Epithelial cell of proximal tubule (primary cell): Measurements from ENCODE around the gene FZD1. TPM values are rescaled to one million over a fixed set of nuclear protein-coding genes. Genes with fewer than 3 reads are reported as not detected.
"Not testable (repeated sequence)": the region's sequence is repeated elsewhere in the genome, so short reads cannot be mapped to it uniquely, and the experiment has no call there.

Source experiments
- DNase-seq: peaks from one replicate; pipeline ENCODE4 v3.0.0-alpha.2; 2011; ENCODE audit warnings: low read depth
- H3K4me3 ChIP-seq: 2 replicates; pipeline ENCODE4 v1.5.1; 2011; ENCODE audit warnings: low read depth, mild to moderate bottlenecking, low read length
- CTCF ChIP-seq: conservative IDR thresholded peaks from 2 replicates; pipeline ENCODE4 v1.5.1; 2012; ENCODE audit warnings: low read depth, mild to moderate bottlenecking, low read length
- total RNA-seq: library from RNA; depleted of rRNA; stranded (reverse); fragments of >200 nt; gene quantifications from 2 replicates; pipeline ENCODE4 v1.2.3, GENCODE V29; 2015

The FZD1 gene
- total RNA-seq, 1 donor from 2014 or later = 4.7 TPM

GRCh38 chr7:91295576-91295975 lies 31.3 kb downstream of the FZD1 start:
- TF ChIP-seq CTCF = no peak
- no peak overlapping the region for H3K4me3 ChIP-seq
- DNase-seq = no peak

GRCh38 chr7:91297939-91298338 lies 33.7 kb downstream of the FZD1 start:
- no peak for TF ChIP-seq CTCF
- no peak overlapping the region for H3K4me3 ChIP-seq
- DNase-seq = no peak

- TF ChIP-seq CTCF = no peak
Measured at GRCh38 chr7:91299952-91300775, 35.9 kb downstream of the FZD1 start.

GRCh38 chr7:91302794-91303193 lies 38.6 kb downstream of the FZD1 start:
- TF ChIP-seq CTCF = no peak
- no peak for DNase-seq
- no peak overlapping the region for H3K4me3 ChIP-seq

More at GRCh38 chr7:91299952-91300775, 35.9 kb downstream of the FZD1 start:
- H3K4me3 ChIP-seq = no peak overlapping the region
- no peak for DNase-seq

- no peak for TF ChIP-seq CTCF
- H3K4me3 ChIP-seq = no peak overlapping the region
- no peak for DNase-seq
Measured at GRCh38 chr7:91306266-91306665, 42.0 kb downstream of the FZD1 start.

- no peak overlapping the region for H3K4me3 ChIP-seq
- DNase-seq = no peak
- no peak for TF ChIP-seq CTCF
Measured at GRCh38 chr7:91307467-91307866, 43.2 kb downstream of the FZD1 start.

- DNase-seq = not testable (repeated sequence)
Measured at GRCh38 chr7:91308191-91308590, 44.0 kb downstream of the FZD1 start.

More at GRCh38 chr7:91308191-91308590, 44.0 kb downstream of the FZD1 start:
- H3K4me3 ChIP-seq = not testable (repeated sequence)
